Measurements from ENCODE around the gene CASTOR1. TPM values are rescaled to one million over a fixed set of nuclear protein-coding genes. Genes with fewer than 3 reads are reported as not detected.

The CASTOR1 gene
- total RNA-seq, 2 experiments from 2014 or later = 4.5 to 9.1 TPM

DNA sequence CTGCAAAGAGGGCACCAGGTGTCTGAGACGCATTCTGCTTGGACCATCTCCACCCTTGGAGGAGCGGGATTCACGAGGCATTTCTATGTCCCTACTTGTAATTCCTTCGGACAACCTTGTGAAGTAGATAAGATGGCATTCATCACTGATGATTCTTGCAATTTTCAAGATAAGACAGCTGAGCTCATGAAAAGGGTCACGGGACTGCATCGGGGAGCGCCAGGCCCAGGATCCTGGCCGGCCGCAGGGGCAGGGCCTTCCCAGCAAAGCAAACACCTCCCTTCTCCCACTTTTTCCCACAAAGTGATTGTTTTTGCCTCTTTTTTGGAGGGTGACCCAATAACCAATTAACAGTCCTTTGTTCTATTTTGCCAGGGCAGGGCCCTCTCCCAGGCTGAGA lies 51.2 kb downstream of the CASTOR1 start:
- H3K4me3 ChIP-seq (ENCODE audit: low read depth, low read length, poor library complexity, severe bottlenecking) = no peak overlapping the region
- POLR2A ChIA-PET = no interaction called here
- no peak overlapping the region for H2AFZ ChIP-seq (ENCODE audit: low read length)
- DNase-seq (ENCODE audit: low spot score) = no peak
- no peaks in the 10 kb centered on the region for H3K36me3 ChIP-seq (ENCODE audit: insufficient read depth, low read length)
- intact Hi-C loops (cut with micrococcal nuclease; ENCODE audit: unreplicated experiment) = no loop called here
- CTCF ChIA-PET (ENCODE audit: unreplicated experiment) = no interaction called here
- no peaks in the 10 kb centered on the region for H3K79me2 ChIP-seq (ENCODE audit: insufficient read depth, low read depth, low read length)
- H3K9me2 ChIP-seq (ENCODE audit: insufficient read depth, low read length) = no peaks in the 10 kb centered on the region
- H3K9me3 ChIP-seq (ENCODE audit: low read length) = no peaks in the 10 kb centered on the region
- H3K4me1 ChIP-seq (ENCODE audit: insufficient read depth, low read length, poor library complexity, severe bottlenecking) = peaks cover 16% of the 10 kb centered on the region
- H3K4me2 ChIP-seq (ENCODE audit: low read length) = no peak overlapping the region
- BruUV-seq (replicated peaks) = no TSS peak
- H4K20me1 ChIP-seq (ENCODE audit: insufficient read depth, low read length) = no peaks in the 10 kb centered on the region
- TF ChIP-seq, protein P1, sequence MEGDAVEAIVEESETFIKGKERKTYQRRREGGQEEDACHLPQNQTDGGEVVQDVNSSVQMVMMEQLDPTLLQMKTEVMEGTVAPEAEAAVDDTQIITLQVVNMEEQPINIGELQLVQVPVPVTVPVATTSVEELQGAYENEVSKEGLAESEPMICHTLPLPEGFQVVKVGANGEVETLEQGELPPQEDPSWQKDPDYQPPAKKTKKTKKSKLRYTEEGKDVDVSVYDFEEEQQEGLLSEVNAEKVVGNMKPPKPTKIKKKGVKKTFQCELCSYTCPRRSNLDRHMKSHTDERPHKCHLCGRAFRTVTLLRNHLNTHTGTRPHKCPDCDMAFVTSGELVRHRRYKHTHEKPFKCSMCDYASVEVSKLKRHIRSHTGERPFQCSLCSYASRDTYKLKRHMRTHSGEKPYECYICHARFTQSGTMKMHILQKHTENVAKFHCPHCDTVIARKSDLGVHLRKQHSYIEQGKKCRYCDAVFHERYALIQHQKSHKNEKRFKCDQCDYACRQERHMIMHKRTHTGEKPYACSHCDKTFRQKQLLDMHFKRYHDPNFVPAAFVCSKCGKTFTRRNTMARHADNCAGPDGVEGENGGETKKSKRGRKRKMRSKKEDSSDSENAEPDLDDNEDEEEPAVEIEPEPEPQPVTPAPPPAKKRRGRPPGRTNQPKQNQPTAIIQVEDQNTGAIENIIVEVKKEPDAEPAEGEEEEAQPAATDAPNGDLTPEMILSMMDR (conservative IDR thresholded peaks at IDR 0.05; ENCODE audit: low read length) = no peak
- no peak for TF ChIP-seq EZH2phosphoT487 (IDR thresholded peaks at IDR 0.05; ENCODE audit: borderline replicate concordance, low read depth, low read length)
- H3K27ac ChIP-seq (ENCODE audit: low read depth, low read length, poor library complexity, severe bottlenecking) = no peak overlapping the region

DNA sequence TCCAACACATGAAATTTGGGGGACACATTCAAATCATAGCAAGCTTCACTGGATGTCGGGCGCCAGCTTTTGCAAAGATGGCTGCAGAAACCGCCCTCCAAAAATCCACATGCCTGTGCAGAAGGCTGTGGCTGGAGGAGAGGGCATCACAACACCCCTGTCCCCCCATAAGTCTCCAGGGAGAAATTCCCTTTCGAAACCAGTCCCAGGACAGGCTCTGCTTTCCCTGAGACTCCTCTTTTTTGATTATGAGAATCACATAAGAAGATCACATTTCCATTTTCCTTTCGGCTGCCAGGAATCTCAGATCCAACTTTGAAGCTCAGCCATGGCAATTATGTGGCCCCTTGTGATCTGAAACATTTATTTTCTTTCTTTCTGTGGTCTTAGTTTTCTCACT lies 52.4 kb downstream of the CASTOR1 start:
- H3K79me2 ChIP-seq (ENCODE audit: insufficient read depth, low read depth, low read length) = no peaks in the 10 kb centered on the region
- H2AFZ ChIP-seq (ENCODE audit: low read length) = no peak overlapping the region
- H3K9me2 ChIP-seq (ENCODE audit: insufficient read depth, low read length) = no peaks in the 10 kb centered on the region
- intact Hi-C loops (cut with micrococcal nuclease; ENCODE audit: unreplicated experiment) = no loop called here
- ChIA-PET POLR2A (no interaction called here), CTCF (ENCODE audit: unreplicated experiment) (no interaction called here)
- no TSS peak for BruUV-seq (replicated peaks)
- peaks cover 16% of the 10 kb centered on the region for H3K4me1 ChIP-seq (ENCODE audit: insufficient read depth, low read length, poor library complexity, severe bottlenecking)
- H3K4me3 ChIP-seq (ENCODE audit: low read depth, low read length, poor library complexity, severe bottlenecking) = no peak overlapping the region
- DNase-seq (ENCODE audit: low spot score) = no peak
- no peaks in the 10 kb centered on the region for H3K36me3 ChIP-seq (ENCODE audit: insufficient read depth, low read length)
- H3K9me3 ChIP-seq (ENCODE audit: low read length) = no peaks in the 10 kb centered on the region
- no peaks in the 10 kb centered on the region for H4K20me1 ChIP-seq (ENCODE audit: insufficient read depth, low read length)
- TF ChIP-seq EZH2phosphoT487 (IDR thresholded peaks at IDR 0.05; ENCODE audit: borderline replicate concordance, low read depth, low read length) = no peak
- TF ChIP-seq, protein P1 (conservative IDR thresholded peaks at IDR 0.05; ENCODE audit: low read length) = no peak
- H3K27ac ChIP-seq (ENCODE audit: low read depth, low read length, poor library complexity, severe bottlenecking) = no peak overlapping the region
- H3K4me2 ChIP-seq (ENCODE audit: low read length) = no peak overlapping the region

DNA sequence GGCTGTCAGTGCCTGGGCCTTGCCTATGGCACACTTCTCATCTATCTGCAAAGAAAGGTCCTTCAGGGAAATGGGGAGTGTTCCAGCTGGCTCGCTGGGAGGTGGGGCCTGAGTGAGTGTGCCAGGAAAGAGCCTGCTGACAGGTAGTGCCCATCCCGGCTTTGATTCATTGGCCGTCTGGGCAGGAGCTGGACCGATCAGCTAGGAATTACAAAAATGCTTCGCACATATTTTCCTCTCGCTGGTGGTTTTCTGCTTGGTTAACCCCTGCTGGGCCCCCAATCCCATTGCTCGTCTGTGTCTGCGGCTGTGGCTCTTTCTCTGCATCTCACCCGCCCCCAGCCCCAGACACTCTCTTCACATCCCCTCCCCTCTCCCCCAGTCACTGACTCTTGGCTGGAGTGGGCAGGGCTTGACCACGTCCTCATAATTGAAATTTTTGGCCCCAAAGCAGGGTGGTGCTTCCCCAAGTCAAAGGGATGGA lies 53.6 kb downstream of the CASTOR1 start:
- Histone ChIP-seq H3K4me3 (ENCODE audit: low read depth, low read length, poor library complexity, severe bottlenecking) (no peak overlapping the region), H3K9me3 (ENCODE audit: low read length) (no peaks in the 10 kb centered on the region), H2AFZ (ENCODE audit: low read length) (no peak overlapping the region), H4K20me1 (ENCODE audit: insufficient read depth, low read length) (no peaks in the 10 kb centered on the region), H3K27ac (ENCODE audit: low read depth, low read length, poor library complexity, severe bottlenecking) (no peak overlapping the region), H3K4me1 (ENCODE audit: insufficient read depth, low read length, poor library complexity, severe bottlenecking) (peaks cover 7% of the 10 kb centered on the region), H3K4me2 (ENCODE audit: low read length) (no peak overlapping the region), H3K9me2 (ENCODE audit: insufficient read depth, low read length) (no peaks in the 10 kb centered on the region), H3K36me3 (ENCODE audit: insufficient read depth, low read length) (no peaks in the 10 kb centered on the region), H3K79me2 (ENCODE audit: insufficient read depth, low read depth, low read length) (no peaks in the 10 kb centered on the region)
- intact Hi-C loops (cut with micrococcal nuclease; ENCODE audit: unreplicated experiment) = no loop called here
- BruUV-seq (replicated peaks) = no TSS peak
- CTCF ChIA-PET (ENCODE audit: unreplicated experiment) = no interaction called here
- POLR2A ChIA-PET = no interaction called here
- DNase-seq (ENCODE audit: low spot score) = no peak
- TF ChIP-seq, protein P1 (conservative IDR thresholded peaks at IDR 0.05; ENCODE audit: low read length) = no peak
- no peak for TF ChIP-seq EZH2phosphoT487 (IDR thresholded peaks at IDR 0.05; ENCODE audit: borderline replicate concordance, low read depth, low read length)

Other genes with a start within 250 kb of the CASTOR1 start
- 0.39 TPM in 1 of 2 replicates, not detected in the other for gene HORMAD2, start 209.0 kb downstream of the CASTOR1 start, total RNA-seq (2014; rRNA removed; shearing (Covaris generic))
- not detected in 2 replicates for gene HORMAD2, start 209.0 kb downstream of the CASTOR1 start, total RNA-seq (2022)
- gene LIF, start 42.7 kb downstream of the CASTOR1 start, total RNA-seq (2014; rRNA removed; shearing (Covaris generic)) = 0.06 TPM in 1 of 2 replicates, not detected in the other
- gene LIF, start 42.7 kb downstream of the CASTOR1 start, total RNA-seq (2022) = not detected in 2 replicates
- gene OSM, start 22.7 kb downstream of the CASTOR1 start, total RNA-seq (2014; rRNA removed; shearing (Covaris generic)) = 0.18 TPM in 1 of 2 replicates, not detected in the other
- gene OSM, start 22.7 kb downstream of the CASTOR1 start, total RNA-seq (2022) = 0.79 and 0.91 TPM in 2 replicates
- gene TBC1D10A, start 37.4 kb upstream of the CASTOR1 start, total RNA-seq (2014; rRNA removed; shearing (Covaris generic)) = 15.1 and 15.9 TPM in 2 replicates
- 16.2 and 22.5 TPM in 2 replicates for gene TBC1D10A, start 37.4 kb upstream of the CASTOR1 start, total RNA-seq (2022)
- 44.9 and 71.8 TPM in 2 replicates for gene SF3A1, start 67.4 kb upstream of the CASTOR1 start, total RNA-seq (2014; rRNA removed; shearing (Covaris generic))
- 199 and 200 TPM in 2 replicates for gene SF3A1, start 67.4 kb upstream of the CASTOR1 start, total RNA-seq (2022)
- 3.4 and 4.7 TPM in 2 replicates for gene CCDC157, start 67.5 kb upstream of the CASTOR1 start, total RNA-seq (2014; rRNA removed; shearing (Covaris generic))
- gene CCDC157, start 67.5 kb upstream of the CASTOR1 start, total RNA-seq (2022) = 3.1 and 3.3 TPM in 2 replicates
- 6.9 and 8.0 TPM in 2 replicates for gene RNF215, start 97.9 kb upstream of the CASTOR1 start, total RNA-seq (2014; rRNA removed; shearing (Covaris generic))
- gene RNF215, start 97.9 kb upstream of the CASTOR1 start, total RNA-seq (2022) = 12.3 and 13.8 TPM in 2 replicates
- 0.22 and 0.31 TPM in 2 replicates for gene SEC14L2, start 107.5 kb upstream of the CASTOR1 start, total RNA-seq (2014; rRNA removed; shearing (Covaris generic))
- gene SEC14L2, start 107.5 kb upstream of the CASTOR1 start, total RNA-seq (2022) = 0.11 and 0.18 TPM in 2 replicates
- 70.5 and 81.9 TPM in 2 replicates for gene MTFP1, start 136.3 kb upstream of the CASTOR1 start, total RNA-seq (2014; rRNA removed; shearing (Covaris generic))
- gene MTFP1, start 136.3 kb upstream of the CASTOR1 start, total RNA-seq (2022) = 63.6 and 83.2 TPM in 2 replicates
- not detected in 2 replicates for gene SEC14L3, start 182.5 kb upstream of the CASTOR1 start, total RNA-seq (2014; rRNA removed; shearing (Covaris generic))
- not detected in 2 replicates for gene SEC14L3, start 182.5 kb upstream of the CASTOR1 start, total RNA-seq (2022)
- gene SEC14L4, start 216.2 kb upstream of the CASTOR1 start, total RNA-seq (2014; rRNA removed; shearing (Covaris generic)) = not detected in 2 replicates
- not detected in 2 replicates for gene SEC14L4, start 216.2 kb upstream of the CASTOR1 start, total RNA-seq (2022)

Measured in OCI-LY7 (cell line).